NCI-H2227 (cell line): Measurements from ENCODE around the gene AP4E1.
"Not testable (repeated sequence)": the region's sequence is repeated elsewhere in the genome, so short reads cannot be mapped to it uniquely, and the experiment has no call there.

Experiments
- DNase-seq: peaks from one replicate; lab custom pipeline; 2025; ENCODE audit not compliant: unreplicated experiment; lab: John Stamatoyannopoulos, UW

The AP4E1 gene

DNA sequence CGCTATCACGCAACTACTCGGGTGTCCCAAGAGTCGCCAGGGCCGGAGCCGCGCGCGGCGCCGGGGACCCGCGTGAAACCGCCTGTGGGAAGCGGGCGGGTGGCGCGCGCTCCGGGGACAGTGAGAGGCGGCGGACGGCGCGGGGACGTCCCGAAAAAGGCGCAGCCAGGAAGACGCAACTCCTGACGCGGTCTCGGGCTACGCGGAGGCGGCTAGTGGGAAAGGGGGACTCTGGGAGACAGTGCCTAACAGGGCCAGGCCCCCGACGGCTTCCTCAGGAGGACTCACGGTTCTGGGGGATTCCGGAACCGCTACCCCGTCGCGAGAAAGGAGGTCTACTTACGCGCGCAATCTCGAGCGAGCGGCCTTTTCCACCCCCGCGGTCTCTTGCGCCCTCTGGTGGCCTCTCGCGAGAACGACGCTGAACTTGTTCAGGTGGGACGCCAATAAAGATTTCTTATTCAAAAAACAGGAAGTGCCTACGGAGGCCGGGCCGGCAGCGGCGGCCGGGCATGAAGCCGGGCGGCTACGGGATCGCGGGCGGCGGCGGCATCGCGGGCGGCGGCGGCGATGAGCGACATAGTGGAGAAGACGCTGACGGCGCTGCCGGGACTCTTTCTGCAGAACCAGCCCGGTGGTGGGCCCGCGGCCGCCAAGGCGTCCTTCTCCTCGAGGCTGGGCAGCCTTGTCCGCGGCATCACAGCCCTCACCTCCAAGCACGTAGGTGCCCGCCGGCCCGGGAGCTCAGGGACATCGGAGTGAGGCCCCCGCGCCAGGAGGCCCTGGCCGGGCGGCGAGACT is at the start of gene AP4E1:
Gene AP4E1, plus strand, starts transcription at position 475 of the 801 bp plus-strand sequence. Its CDS starts 96 bp downstream, at position 571.
- peak; percentile 94 for DNase-seq

DNA sequence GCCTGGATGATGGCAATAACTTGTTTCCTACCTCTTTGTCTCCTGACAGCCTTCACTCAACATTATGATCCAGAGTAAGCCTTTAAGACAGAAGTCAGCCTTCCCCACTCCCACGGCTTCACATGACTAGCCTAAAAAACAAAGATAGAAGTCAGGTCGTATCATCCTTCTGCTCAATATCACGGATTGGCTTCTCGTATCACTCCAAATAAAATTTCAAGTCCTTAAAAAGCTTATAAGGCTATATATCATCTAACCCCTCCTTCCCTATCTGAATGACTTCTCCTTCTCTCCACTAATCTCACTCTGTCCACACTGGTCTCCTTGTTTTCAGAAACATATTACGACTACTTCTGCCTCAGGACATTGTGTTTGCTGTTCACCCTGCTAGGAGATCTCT is 47.7 kb upstream of the AP4E1 start:
- no peak for DNase-seq

DNA sequence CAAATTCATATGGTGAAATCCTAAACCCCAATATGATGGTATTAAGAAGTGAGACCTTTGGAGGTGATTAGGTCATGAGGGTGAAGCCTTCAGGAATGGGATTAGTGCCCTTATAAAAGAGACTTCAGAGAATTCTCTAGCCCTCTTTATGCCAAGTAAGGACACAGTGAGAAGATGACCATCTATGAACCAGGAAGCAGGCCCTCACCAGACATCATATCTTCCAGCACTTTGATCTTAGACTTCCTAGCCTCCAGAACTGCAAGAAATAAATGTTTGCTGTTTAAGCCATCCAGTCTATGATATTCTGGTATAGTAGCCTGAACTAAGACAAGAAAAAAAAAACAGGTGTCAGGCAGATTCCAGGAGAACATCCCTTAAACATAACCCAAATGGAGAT is 45.9 kb upstream of the AP4E1 start:
- no peak for DNase-seq

DNA sequence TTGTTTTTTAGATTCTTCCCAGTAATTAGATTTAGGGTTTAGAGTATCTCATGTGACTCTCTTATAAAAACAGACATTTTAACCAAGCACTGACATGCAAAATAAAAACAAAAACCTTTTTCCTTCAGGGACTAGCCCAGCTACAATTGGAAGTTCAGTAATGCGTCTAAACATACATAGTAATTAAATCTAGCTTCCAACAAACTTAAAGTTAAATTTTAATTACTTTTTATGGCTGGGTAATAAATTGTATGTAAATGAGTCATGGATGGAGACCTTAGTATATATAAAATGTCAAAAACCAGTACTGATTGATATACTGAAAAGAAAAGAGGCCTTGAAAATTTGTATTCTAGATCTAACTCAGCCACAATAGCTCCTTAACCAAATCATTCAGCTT is 43.6 kb upstream of the AP4E1 start:
- no peak for DNase-seq

DNA sequence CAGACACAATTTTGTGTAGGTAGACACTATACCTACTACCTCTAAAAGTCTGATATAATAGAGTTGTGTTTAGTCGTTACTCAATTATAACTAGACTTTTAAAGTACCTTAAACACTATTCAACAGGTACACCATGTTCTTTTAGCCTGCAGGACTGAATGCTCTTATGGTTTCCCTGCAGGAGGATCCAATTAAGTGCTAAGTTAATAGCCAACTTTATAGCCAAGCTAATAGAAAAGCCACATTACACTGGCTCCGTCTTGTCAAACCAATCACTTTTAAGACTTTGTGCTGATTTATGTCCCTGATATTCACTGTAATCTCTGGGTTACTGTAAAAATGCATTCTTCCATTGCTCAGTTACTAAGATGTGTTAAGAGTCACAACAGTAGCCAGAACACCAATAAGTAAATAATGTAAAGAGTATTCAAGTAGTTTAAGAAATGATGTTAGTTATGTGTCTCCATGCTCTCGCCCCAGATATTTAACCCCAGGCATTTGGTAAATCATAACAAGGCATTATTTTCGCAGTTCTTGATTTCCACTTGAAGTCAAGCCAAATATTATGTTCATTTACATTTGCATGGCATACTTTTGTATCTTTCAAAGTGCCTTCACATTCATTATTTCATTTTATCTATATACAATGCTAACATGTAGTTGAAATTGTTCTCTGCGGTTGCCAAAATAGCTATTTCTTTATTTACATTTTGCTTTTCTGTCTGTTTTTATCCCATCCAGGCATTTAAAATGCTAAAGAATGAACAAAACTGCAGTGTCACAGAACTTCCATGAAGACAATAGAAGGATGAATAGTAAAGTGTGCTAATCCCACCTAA is 42.7 kb upstream of the AP4E1 start:
- no peak for DNase-seq

DNA sequence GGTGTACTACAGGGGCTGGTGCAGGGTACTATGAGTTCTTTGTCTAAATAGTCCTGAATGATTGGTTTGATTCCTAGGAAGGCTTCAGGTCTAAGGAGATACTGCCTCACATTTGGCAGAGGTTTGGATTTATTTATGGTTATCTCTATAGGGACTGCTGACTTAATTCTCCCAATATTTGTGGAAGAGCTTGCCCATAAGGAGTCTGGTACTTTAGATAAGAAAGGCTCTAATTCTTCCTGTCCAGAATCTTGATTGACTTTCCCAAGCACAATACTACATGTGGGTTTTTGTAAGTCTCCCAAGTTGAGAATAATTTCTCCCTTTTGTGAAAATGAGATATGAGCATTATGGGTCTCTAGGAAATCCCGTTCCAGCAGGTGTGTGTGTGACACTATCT is 36.7 kb upstream of the AP4E1 start:
- no peak for DNase-seq

DNA sequence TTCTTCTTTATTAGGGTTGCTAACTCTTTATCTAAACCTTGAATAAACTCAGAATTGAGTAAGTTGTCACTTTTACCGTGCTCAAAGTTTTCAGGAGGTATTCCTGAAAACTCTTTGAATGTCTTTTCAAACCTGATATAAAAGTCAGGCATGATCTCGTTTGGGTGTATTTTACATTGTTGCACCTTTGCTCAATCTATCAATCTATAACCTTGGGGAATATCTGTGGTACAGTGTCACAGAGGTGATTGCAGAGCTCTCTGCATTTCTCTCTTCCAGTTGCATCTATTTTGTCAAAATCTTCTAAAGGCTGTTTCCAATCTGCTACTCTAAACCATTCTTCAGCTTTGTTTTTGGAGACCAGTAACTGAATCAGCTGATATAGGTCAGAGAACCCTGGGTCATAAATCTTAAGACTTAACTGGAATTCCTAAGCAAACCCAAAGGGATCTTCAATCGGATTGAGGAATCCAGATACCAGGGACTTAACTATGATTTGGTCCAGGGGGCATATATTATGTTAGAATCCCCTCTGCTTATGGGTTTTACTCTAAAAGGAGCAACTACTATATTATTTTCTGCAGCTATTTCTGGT is 35.6 kb upstream of the AP4E1 start:
- no peak for DNase-seq

DNA sequence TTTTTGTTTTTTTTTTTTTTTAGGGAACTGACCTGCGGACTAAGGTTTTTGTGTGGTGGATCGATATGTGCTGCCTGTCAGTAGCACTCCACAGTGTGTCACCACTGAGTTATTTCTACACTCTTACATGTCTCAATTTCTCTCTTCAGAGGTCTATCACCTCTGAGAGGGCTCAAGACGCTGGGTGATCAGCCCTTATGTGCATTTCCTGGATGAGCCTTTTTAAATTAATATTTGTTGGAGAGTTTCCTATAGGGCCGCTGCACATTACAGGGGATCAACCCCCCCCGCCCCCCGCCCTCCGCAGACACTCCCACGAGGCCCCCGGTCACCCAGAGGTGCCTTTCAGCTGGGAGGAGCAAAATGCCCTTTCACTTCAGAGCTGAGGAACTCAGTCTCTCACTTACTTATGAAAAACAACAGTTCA is 34.5 kb upstream of the AP4E1 start:
- DNase-seq = no peak

DNA sequence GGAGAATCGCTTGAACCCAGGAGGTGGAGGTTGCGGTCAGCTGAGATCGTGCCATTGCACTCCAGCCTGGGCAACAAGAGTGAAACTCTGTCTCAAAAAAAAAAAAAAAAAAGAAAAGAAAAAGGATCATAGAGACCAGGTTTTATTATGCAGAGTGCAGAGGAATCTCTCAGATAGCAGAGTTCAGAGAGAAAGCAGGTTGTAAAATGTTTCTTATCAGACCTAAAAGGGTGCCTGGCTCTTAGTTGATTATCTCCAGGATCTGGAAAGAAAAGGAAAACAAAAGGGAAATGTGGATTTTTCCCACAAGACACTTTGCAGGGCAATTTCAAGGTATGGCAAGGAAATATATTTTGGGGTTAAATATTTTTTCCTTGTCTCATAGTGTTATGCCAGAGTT is 33.2 kb upstream of the AP4E1 start:
- DNase-seq = not testable (repeated sequence)

DNA sequence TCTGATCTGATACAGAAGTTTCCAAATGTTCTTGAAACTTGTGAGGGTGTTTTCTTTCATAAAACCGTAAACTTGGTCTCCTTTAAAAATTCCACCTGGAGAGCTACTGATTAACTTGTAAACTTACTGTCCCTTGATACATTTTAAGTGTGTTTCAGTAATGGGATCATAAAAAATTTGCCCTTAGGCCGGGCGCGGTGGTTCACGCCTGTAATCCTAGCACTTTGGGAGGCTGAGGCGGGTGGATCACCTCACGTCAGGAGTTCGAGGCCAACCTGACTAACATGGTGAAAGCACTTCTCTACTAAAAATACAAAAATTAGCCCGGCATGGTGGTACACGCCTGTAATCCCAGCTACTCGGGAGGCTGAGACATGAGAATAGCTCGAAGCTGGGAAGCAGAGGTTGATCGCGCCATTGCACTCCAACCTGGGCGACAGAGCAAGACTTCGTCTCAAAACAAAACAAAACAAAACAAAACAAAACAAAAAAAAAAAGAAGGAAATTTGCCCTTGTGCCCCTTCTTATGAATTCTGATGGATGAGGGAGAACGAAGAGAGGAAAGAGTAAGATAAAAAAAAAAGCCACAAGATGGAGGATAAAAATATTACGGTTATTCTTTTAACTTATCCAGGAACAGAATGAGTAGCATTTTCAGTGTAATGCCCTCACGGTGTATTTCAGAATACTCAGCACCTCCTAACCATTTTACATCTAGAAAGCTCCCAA is 32.1 kb upstream of the AP4E1 start:
- no peak for DNase-seq

DNA sequence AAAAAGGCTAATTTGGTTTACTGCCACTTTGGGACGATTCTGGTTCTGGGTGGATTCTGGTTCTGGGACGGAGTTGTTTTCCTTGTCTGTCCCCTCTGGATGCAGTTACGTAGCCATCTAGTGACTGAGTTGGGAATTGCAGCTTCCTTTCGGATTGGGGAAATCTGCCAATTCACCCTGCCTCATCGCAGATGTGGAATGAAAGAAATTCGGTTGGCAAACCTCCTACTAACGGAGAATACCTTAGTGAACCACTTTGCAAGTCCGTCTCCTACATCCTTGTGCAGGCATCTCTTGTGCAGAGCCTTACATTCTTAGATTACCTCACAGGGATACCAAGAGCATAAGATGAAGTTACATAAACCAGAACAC is 31.5 kb upstream of the AP4E1 start:
- peak; percentile 86 for DNase-seq

DNA sequence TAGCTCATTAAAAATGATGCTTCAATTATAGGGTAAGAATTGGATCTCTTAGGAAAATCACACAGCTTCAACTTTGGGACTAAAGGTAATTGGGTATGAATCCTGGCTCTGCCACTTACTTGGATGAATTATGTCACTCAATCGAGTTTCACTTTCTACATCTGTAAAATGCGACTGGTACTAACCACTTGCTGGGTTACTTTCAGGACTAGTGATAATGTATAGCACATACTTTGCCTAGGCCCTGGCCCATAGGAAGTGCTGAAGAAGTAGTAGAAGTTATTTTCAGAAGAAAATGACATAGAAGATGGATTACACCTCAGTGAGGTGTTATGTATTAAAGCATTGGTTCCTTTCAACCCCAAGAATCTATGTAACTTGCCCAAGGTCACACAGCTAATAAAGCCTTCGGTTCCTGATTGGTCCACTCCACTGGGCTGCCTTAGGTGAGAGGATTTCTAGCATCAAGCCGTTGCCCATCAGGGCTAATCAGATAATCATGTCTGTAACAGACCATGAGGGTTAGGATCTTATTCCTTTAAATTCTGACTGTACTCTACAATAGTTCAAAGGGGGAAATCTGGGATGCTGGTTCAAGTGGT is 29.4 kb upstream of the AP4E1 start:
- DNase-seq = no peak

DNA sequence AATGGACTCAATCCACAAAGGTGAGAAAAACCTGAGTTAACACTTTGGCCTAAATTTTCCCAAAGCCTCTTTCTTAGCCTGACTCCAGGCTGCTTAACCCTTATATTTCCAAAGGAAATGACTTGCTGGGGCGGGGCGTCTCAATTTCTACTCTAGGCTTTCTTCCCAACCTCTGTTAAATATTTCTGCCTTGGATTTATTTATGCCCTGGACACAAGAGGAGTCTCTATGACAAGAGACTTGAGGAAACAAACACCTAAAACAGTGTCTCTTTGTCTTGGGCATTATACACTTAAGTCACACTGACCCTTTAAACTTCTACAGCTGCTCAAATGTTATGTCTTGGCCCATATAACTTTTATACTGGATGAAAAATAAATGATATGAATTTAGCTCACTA is 28.3 kb upstream of the AP4E1 start:
- no peak for DNase-seq

DNA sequence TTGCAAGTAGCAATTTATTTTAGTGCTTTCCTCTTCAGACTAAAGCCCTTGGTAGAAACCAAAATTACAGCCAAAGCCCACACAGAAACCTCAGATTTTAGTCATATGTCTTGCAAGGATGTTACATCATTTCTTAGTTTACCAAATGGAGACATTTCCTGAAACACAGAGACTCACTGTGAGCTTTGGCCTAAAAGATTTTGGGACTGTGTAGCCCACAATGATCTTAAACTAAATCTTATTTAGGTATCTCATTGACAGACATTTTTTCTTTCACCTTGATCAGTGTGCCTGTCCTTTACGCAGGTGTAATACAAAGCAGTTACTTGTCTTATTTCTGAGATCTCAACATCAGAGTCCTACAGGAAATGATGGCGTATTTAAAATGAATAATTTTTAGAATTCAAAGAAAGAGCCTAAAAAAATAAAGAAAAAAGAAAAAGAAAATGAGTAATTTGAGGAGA is 27.8 kb upstream of the AP4E1 start:
- DNase-seq = no peak

DNA sequence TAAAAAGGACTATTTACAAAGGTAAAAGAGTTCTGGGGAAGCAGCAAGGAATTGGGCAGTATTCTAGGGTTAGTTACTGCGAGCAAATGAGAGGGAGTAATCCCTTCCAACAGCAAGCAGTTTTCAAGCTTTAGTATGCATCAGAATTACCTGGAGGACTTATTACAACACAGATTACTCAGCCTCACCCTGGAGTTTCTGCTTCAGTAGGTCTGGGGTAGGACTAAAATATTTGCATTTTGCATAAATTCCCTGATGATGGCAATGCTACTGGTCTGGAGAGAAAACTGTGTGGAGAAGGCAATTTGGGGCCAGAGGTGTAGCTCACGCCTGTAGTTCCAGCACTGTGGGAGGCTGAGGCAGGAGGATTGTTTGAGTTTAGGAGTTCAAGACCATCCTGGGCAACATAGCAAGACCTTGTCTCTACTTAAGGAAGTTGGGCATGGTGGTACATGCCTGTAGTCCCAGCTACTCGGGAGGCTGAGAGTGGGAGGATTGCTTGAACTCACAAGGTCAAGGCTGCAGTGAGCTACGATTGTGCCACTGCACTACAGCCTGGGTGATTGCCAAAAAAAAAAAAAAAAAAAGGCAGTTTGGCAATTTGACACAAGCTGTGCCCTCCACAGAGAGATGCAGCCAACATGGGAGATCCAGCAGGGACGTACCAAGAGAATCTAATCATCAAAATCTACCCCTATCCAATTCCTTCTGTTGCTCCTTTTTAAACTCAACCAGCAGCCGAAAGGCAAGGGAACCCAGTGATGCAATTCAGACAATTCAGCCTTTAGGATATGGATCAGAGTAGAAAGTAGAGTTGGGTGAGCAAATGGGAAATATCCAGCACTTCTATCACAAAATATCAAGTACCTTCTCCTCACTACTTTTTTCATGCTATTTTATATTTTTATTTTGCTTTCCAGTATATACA is 27.1 kb upstream of the AP4E1 start:
- no peak for DNase-seq

DNA sequence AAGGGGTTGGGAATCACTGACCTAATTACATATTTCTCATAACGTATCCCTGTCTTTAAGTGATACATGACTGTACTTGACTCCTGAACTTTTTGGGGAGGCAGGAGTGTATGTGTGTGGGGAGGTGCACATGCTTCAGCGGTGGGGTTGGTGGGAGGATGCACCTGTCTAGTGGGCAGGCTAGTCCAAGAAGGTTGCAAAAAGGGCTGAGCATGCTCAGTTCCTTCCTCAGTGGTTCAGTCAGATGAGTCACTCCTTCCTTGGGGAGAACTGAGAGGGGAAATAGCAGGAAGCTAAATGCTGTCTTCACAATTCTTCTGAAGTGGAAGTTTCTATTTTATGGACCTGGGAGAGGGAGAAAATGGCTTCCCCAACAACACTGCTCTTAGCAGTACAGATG is 24.6 kb upstream of the AP4E1 start:
- DNase-seq = no peak

DNA sequence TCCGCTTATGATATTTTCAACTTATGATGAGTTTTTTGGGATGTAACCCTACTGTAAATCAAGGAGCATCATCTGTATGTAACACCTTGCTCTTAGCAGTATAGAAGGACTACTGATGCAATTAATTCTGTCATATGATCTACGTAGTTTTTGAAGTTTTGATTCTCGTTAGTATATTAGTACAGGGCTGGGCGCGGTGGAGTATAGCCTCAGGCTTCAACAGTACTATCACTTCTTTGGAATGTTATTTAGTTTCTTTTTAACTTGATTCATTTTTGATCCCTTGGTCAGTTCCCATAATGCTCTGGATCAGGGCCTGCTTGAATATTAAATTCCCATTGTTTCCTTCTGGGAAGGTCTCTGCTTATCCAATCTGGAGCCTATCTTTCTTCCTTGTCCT is 23.9 kb upstream of the AP4E1 start:
- no peak for DNase-seq

DNA sequence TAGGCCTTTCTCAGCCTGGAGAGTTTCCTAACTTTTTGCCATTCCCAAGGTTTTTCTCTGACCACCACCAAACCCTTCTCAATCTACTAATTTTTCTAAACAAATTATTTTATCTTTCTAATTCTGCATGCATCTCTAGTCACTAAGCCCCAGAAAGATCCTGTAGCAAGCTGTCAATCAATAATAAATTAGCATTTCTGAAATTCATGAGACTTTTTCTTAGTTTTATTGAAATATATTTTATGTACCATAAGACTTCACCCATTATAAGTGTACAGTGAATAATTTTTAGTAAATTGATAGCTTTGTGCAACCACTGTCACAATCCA is 22.4 kb upstream of the AP4E1 start:
- DNase-seq = no peak

DNA sequence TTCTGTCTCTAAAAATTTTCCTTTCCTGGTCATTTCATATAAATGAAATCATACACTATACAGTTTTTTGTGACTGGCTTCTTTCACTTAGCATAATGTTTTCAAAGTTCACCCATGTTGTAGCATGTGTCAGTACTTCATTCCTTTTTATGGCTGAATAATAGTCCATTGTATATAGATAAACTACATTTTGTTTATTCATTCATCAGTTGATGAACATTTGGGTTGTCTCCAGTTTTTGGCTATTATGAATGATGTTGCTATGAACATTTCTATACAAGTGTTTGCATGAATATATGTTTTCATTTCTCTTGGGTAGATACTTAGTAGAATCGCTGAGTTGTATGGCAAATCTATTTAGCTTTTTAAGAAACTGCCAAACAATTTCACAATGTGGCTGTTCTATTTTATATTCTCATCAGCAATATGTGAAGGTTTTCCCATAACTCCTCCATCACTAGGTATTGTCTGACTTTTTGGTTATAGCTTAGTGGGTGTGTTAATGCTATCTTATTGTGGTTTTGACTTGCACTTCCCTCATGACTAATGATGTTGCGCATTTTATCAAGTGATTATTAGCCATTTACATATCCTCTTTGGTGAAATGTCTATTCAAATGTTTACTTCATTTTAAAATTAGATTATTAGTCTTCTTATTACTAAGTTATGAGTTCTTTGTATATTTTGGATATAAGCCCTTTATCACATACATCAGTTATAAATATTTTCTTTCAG is 21.7 kb upstream of the AP4E1 start:
- DNase-seq = no peak
